GM12878 (cell line): Measurements from ENCODE around the gene DAAM1.

ENCODE experiments used
- BCL11A ChIP-seq: IDR thresholded peaks from 2 replicates; pipeline ENCODE4 v1.6.1; 2011; ENCODE audit warnings: low read depth, low read length
- CTCF ChIP-seq, 3 experiments: IDR thresholded peaks in 2 of 3; conservative IDR thresholded peaks in 1 of 3; 2 replicates each; pipeline ENCODE4 v1.5.1; 2011; ENCODE audit warnings: low read depth in 3 of 3, low read length in 3 of 3, mild to moderate bottlenecking in 3 of 3, control low read depth in 2 of 3, moderate library complexity in 2 of 3, inconsistent platforms in 1 of 3, mixed read lengths in 1 of 3; ENCODE audit not compliant: control insufficient read depth in 2 of 3, insufficient read depth in 1 of 3; ENCODE audit errors: extremely low read depth in 1 of 3
- HDAC2 ChIP-seq: fragments of 200-600 bp; sonication (generic); IDR thresholded peaks from 2 replicates; pipeline ENCODE4 v1.6.1; 2017
- MAX ChIP-seq: IDR thresholded peaks from 2 replicates; pipeline ENCODE4 v1.6.1; 2012; ENCODE audit warnings: low read depth, low read length, improper control_type of control experiment
- MTA3 ChIP-seq: IDR thresholded peaks from 2 replicates; pipeline ENCODE4 v1.6.1; 2012; ENCODE audit warnings: low read length, inconsistent platforms, borderline replicate concordance
- POLR2AphosphoS5 ChIP-seq: IDR thresholded peaks from 2 replicates; pipeline ENCODE4 v1.6.1; 2011; ENCODE audit warnings: mild to moderate bottlenecking, low read length, inconsistent platforms
- RAD21 ChIP-seq: IDR thresholded peaks from 2 replicates; pipeline ENCODE4 v1.6.1; 2011; ENCODE audit warnings: mild to moderate bottlenecking, low read depth, low read length, moderate library complexity; ENCODE audit not compliant: insufficient read depth
- SIN3A ChIP-seq: IDR thresholded peaks from 2 replicates; pipeline ENCODE4 v1.6.1; 2012; ENCODE audit warnings: low read depth, low read length, improper control_type of control experiment

- TF ChIP-seq RAD21 (no peak), MAX (no peak), SIN3A (no peak), CTCF (IDR thresholded peaks at IDR 0.05 in 2 of 3, conservative IDR thresholded peaks at IDR 0.05 in 1 of 3; ENCODE audit: control insufficient read depth in 2 of 3, extremely low read depth in 1 of 3, insufficient read depth in 1 of 3, low read depth in 3 of 3, low read length in 3 of 3) (no peak), MTA3 (no peak), POLR2AphosphoS5 (no peak), BCL11A (no peak), HDAC2 (no peak)
These were observed 35.9 kb downstream of the DAAM1 start for GRCh38 chr14:59224341-59224740.
